Measurements from ENCODE around the gene INSR.

GRCh38 chr19:7112675-7113074, 181.5 kb downstream of the INSR start:
- TF ChIP-seq, protein P1, sequence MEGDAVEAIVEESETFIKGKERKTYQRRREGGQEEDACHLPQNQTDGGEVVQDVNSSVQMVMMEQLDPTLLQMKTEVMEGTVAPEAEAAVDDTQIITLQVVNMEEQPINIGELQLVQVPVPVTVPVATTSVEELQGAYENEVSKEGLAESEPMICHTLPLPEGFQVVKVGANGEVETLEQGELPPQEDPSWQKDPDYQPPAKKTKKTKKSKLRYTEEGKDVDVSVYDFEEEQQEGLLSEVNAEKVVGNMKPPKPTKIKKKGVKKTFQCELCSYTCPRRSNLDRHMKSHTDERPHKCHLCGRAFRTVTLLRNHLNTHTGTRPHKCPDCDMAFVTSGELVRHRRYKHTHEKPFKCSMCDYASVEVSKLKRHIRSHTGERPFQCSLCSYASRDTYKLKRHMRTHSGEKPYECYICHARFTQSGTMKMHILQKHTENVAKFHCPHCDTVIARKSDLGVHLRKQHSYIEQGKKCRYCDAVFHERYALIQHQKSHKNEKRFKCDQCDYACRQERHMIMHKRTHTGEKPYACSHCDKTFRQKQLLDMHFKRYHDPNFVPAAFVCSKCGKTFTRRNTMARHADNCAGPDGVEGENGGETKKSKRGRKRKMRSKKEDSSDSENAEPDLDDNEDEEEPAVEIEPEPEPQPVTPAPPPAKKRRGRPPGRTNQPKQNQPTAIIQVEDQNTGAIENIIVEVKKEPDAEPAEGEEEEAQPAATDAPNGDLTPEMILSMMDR (IDR thresholded peaks at IDR 0.05) = no peak
- TF ChIP-seq ZFX (IDR thresholded peaks at IDR 0.05; ENCODE audit: borderline replicate concordance) = no peak
